Measurements from ENCODE around the gene HSD11B1. TPM values are rescaled to one million over a fixed set of nuclear protein-coding genes. Genes with fewer than 3 reads are reported as not detected.

Gene HSD11B1
- polyA plus RNA-seq, 1 donor (not counting 4 experiments of a cell fraction or from before 2014, with no cell fraction given): 2.7 TPM

DNA sequence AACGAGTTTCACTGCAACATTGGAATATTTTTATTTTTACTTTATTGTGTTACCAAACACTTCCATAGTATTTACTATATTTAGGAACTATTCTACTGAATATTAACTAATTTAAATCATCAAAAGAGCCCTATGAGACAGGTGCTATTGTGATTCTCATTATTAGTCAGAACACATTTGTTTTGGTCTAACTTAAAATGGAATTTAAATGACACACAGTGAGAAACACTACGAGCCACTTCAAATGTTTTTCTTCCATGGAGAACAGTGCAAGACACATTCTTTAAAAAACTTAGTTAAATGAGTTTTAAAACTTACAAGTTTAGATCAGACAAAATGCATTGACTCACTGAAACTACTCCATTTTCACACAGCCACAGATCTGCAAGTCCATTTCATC is 44.6 kb downstream of the HSD11B1 start:
- H3K27me3 ChIP-seq (ENCODE audit: control insufficient read depth, extremely low read depth, insufficient read depth, low read length): no peaks in the 10 kb centered on the region
- TF ChIP-seq, protein P1, sequence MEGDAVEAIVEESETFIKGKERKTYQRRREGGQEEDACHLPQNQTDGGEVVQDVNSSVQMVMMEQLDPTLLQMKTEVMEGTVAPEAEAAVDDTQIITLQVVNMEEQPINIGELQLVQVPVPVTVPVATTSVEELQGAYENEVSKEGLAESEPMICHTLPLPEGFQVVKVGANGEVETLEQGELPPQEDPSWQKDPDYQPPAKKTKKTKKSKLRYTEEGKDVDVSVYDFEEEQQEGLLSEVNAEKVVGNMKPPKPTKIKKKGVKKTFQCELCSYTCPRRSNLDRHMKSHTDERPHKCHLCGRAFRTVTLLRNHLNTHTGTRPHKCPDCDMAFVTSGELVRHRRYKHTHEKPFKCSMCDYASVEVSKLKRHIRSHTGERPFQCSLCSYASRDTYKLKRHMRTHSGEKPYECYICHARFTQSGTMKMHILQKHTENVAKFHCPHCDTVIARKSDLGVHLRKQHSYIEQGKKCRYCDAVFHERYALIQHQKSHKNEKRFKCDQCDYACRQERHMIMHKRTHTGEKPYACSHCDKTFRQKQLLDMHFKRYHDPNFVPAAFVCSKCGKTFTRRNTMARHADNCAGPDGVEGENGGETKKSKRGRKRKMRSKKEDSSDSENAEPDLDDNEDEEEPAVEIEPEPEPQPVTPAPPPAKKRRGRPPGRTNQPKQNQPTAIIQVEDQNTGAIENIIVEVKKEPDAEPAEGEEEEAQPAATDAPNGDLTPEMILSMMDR (optimal IDR thresholded peaks at IDR 0.05 in 1 of 3, IDR thresholded peaks at IDR 0.05 in 1 of 3, conservative IDR thresholded peaks at IDR 0.05 in 1 of 3; ENCODE audit: extremely low read depth in 1 of 3, insufficient read depth in 2 of 3, low read length in 3 of 3): no peak
- no peak for TF ChIP-seq EZH2 (IDR thresholded peaks at IDR 0.05; ENCODE audit: low read length)
- H3K4me2 ChIP-seq (ENCODE audit: control insufficient read depth, extremely low read depth, insufficient read depth, low read depth, low read length): no peak overlapping the region
- H3K4me1 ChIP-seq (ENCODE audit: control insufficient read depth, extremely low read depth, insufficient read depth, low read length): peaks cover 10% of the 10 kb centered on the region
- no peak overlapping the region for H3K9ac ChIP-seq (ENCODE audit: control insufficient read depth, extremely low read depth, insufficient read depth, low read length)
- H3K36me3 ChIP-seq (ENCODE audit: control insufficient read depth in 2 of 2, extremely low read depth in 1 of 2, insufficient read depth in 2 of 2, low read length in 2 of 2): no peaks in the 10 kb centered on the region
- dilution Hi-C loops (cut with MboI; ENCODE audit: extremely low pct_ligation_motif_present, low sequenced_read_pairs): no loop called here
- no peak overlapping the region for H2AFZ ChIP-seq (ENCODE audit: control insufficient read depth, low read length)
- no peaks in the 10 kb centered on the region for H3K9me1 ChIP-seq (ENCODE audit: control insufficient read depth, extremely low read depth, insufficient read depth, low read length)
- no peak overlapping the region for H3K4me3 ChIP-seq (ENCODE audit: control insufficient read depth in 2 of 3, extremely low read depth in 1 of 3, insufficient read depth in 2 of 3, low read depth in 1 of 3, low read length in 3 of 3)
- no peaks in the 10 kb centered on the region for H3K9me3 ChIP-seq (ENCODE audit: control insufficient read depth, low read depth, low read length)
- DNase-seq (ENCODE audit: low read depth, low spot score) (no peak), FAIRE-seq (no peak)
- no peaks in the 10 kb centered on the region for H4K20me1 ChIP-seq (ENCODE audit: control insufficient read depth, extremely low read depth, insufficient read depth, low read length)
- H3K27ac ChIP-seq (ENCODE audit: control insufficient read depth, insufficient read depth, low read length): no peak overlapping the region
- no peaks in the 10 kb centered on the region for H3K79me2 ChIP-seq (ENCODE audit: control insufficient read depth, insufficient read depth, low read length)

DNA sequence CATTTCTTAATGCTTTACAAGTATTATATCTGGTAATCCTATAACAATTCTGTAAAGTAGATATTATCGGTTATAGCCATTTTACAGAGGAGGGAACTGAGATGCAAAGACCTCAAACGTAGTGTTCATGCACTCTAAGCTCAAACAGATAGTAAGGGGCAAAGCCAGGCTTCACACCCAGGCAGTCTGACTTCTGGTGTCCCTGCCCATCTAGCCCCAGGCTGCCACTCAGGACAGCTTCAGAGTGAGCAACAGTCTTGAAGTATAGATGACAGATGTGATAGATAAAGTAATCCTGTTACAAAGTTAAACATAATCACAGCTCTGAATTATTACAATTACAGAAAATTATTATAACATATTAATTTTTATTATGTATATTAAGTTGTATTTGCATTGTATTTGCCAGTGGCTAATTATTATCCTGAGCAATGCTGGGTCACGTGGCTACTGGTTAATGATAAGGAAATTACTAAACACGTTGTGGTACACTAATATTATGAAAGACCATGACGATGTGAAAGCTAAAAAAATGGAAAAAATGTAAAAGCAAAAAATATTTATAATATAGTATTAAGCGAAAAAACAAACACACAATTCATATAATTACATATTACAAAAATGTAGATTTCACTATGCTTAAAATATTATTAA is 45.2 kb downstream of the HSD11B1 start:
- DNase-seq (ENCODE audit: low read depth, low spot score) (no peak), FAIRE-seq (no peak)
- Histone ChIP-seq H2AFZ (ENCODE audit: control insufficient read depth, low read length) (no peak overlapping the region), H3K79me2 (ENCODE audit: control insufficient read depth, insufficient read depth, low read length) (no peaks in the 10 kb centered on the region), H3K9me3 (ENCODE audit: control insufficient read depth, low read depth, low read length) (no peaks in the 10 kb centered on the region), H3K9me1 (ENCODE audit: control insufficient read depth, extremely low read depth, insufficient read depth, low read length) (no peaks in the 10 kb centered on the region), H3K27me3 (ENCODE audit: control insufficient read depth, extremely low read depth, insufficient read depth, low read length) (no peaks in the 10 kb centered on the region), H3K4me2 (ENCODE audit: control insufficient read depth, extremely low read depth, insufficient read depth, low read depth, low read length) (no peak overlapping the region), H3K36me3 (ENCODE audit: control insufficient read depth in 2 of 2, extremely low read depth in 1 of 2, insufficient read depth in 2 of 2, low read length in 2 of 2) (no peaks in the 10 kb centered on the region), H3K9ac (ENCODE audit: control insufficient read depth, extremely low read depth, insufficient read depth, low read length) (no peak overlapping the region), H3K4me1 (ENCODE audit: control insufficient read depth, extremely low read depth, insufficient read depth, low read length) (peaks cover 10% of the 10 kb centered on the region), H3K4me3 (ENCODE audit: control insufficient read depth in 2 of 3, extremely low read depth in 1 of 3, insufficient read depth in 2 of 3, low read depth in 1 of 3, low read length in 3 of 3) (no peak overlapping the region), H3K27ac (ENCODE audit: control insufficient read depth, insufficient read depth, low read length) (no peak overlapping the region), H4K20me1 (ENCODE audit: control insufficient read depth, extremely low read depth, insufficient read depth, low read length) (no peaks in the 10 kb centered on the region)
- no peak for TF ChIP-seq EZH2 (IDR thresholded peaks at IDR 0.05; ENCODE audit: low read length)
- TF ChIP-seq, protein P1 (optimal IDR thresholded peaks at IDR 0.05 in 1 of 3, IDR thresholded peaks at IDR 0.05 in 1 of 3, conservative IDR thresholded peaks at IDR 0.05 in 1 of 3; ENCODE audit: extremely low read depth in 1 of 3, insufficient read depth in 2 of 3, low read length in 3 of 3): no peak
- dilution Hi-C loops (cut with MboI; ENCODE audit: extremely low pct_ligation_motif_present, low sequenced_read_pairs): no loop called here
